PC-3 (cell line): ENCODE results near the gene STIM1.

Source experiments
- CTCF ChIP-seq: fragments of 300-600 bp; sonication (generic); conservative IDR thresholded peaks from 2 replicates; pipeline ENCODE4 v1.5.1; 2017; ENCODE audit warnings: antibody characterized with exemption, low read depth, mild to moderate bottlenecking, low read length
- EZH2 ChIP-seq: fragments of 300-600 bp; sonication (generic); IDR thresholded peaks from one replicate; pipeline ENCODE4 v1.6.1; 2017; ENCODE audit warnings: antibody characterized with exemption, mild to moderate bottlenecking, low read length; ENCODE audit not compliant: unreplicated experiment
- EZH2phosphoT487 ChIP-seq: fragments of 300-600 bp; sonication (generic); IDR thresholded peaks from 2 replicates; pipeline ENCODE4 v1.6.1; 2018; ENCODE audit warnings: mild to moderate bottlenecking, antibody characterized with exemption, low read length, borderline replicate concordance

DNA sequence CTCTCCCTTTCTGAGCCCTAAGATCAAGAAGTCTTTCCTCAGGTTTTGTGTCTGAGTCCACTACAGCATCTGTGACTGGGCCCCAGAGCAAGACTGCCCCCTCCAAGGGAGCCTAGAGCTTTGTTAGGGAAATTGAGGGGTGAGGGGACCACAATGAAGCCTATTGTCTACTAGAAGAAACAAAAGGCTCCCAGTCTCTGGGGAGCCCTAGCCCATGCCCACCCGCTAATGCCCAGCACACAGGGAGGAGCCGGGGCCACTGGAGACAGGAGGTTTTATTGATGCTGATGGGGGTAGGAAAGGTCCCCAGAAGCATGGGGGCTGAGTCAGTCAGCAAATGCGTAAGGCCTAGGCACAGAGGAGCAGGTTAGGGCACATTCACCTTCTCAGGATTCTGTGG, 28.7 kb upstream of the STIM1 start:
- TF ChIP-seq EZH2 (no peak), EZH2phosphoT487 (no peak), CTCF (no peak)
